H1 (cell line): ENCODE data around the gene AIPL1. TPM values are rescaled to one million over a fixed set of nuclear protein-coding genes. Genes with fewer than 3 reads are reported as not detected.
A peak's percentile ranks its signal among the peaks of the same experiment; 100 is the strongest.

ENCODE experiments used
- CTCF ChIA-PET: fragments of 300-600 bp; sonication (Branson Sonifier 250); formaldehyde crosslinking; loops from one replicate; lab custom pipeline; 2021; ENCODE audit not compliant: partially characterized antibody; lab: Charles Lee
- POLR2A ChIA-PET: fragments of 300-600 bp; sonication (Branson Sonifier 250); formaldehyde crosslinking; loops from one replicate; lab custom pipeline; 2021; ENCODE audit warnings: inconsistent platforms; ENCODE audit not compliant: partially characterized antibody; lab: Charles Lee
- DNase-seq, 2 experiments: peaks; one replicate each; pipeline versions ENCODE4 v3.0.0 to v3.0.0-alpha.2; 2010 to 2022; ENCODE audit warnings: low spot score in 2 of 2, low read depth in 1 of 2, mixed read lengths in 1 of 2
- FAIRE-seq: peaks from 2 replicates; lab custom pipeline; 2011; peaks lifted over from hg19 to GRCh38; lab: Jason Lieb, UNC
- H2AFZ ChIP-seq: 2 replicates; pipeline ENCODE4 v1.8.1; 2012; ENCODE audit warnings: low read length, inconsistent platforms
- H2AK5ac ChIP-seq: 2 replicates; pipeline ENCODE4 v1.6.1; 2013; ENCODE audit warnings: low read depth, low read length
- H2BK120ac ChIP-seq: replicated peaks from 2 replicates; pipeline ENCODE3; 2013; ENCODE audit warnings: low read depth, low read length, inconsistent platforms
- H2BK12ac ChIP-seq: 2 replicates; pipeline ENCODE4 v1.6.1; 2013; ENCODE audit warnings: low read depth, low read length
- H2BK15ac ChIP-seq: 2 replicates; pipeline ENCODE4 v1.6.1; 2013; ENCODE audit warnings: low read length
- H2BK20ac ChIP-seq: 2 replicates; pipeline ENCODE4 v1.6.1; 2013; ENCODE audit warnings: low read length
- H2BK5ac ChIP-seq: 2 replicates; pipeline ENCODE4 v1.6.1; 2013; ENCODE audit warnings: low read depth, low read length
- H3K14ac ChIP-seq: 2 replicates; pipeline ENCODE4 v1.6.1; 2013; ENCODE audit warnings: inconsistent platforms; ENCODE audit not compliant: insufficient read length
- H3K18ac ChIP-seq: 2 replicates; pipeline ENCODE4 v1.6.1; 2013; ENCODE audit warnings: low read length; ENCODE audit errors: extremely low read depth
- H3K23ac ChIP-seq: 2 replicates; pipeline ENCODE4 v1.6.1; 2013; ENCODE audit warnings: inconsistent platforms; ENCODE audit not compliant: insufficient read length
- H3K23me2 ChIP-seq: 2 replicates; pipeline ENCODE4 v1.6.1; 2013; ENCODE audit warnings: low read depth, low read length
- H3K27ac ChIP-seq: 2 replicates; pipeline ENCODE4 v1.6.1; 2011; ENCODE audit warnings: low read depth, low read length, inconsistent platforms
- H3K27me3 ChIP-seq, 4 experiments: replicated peaks in 1 of 4; 1 replicate in 1 of 4; 2 replicates in 3 of 4; pipeline versions ENCODE4 v1.6.1 to v1.8.1; 2011 to 2013; ENCODE audit warnings: low read length in 3 of 4, mild to moderate bottlenecking in 3 of 4, inconsistent platforms in 2 of 4, mixed read lengths in 2 of 4, moderate library complexity in 1 of 4; ENCODE audit not compliant: control insufficient read depth in 3 of 4, insufficient read depth in 3 of 4; ENCODE audit errors: extremely low read depth in 1 of 4
- H3K36me3 ChIP-seq, 4 experiments: 2 replicates each; pipeline versions ENCODE4 v1.6.1 to v1.8.1; 2011 to 2013; ENCODE audit warnings: mild to moderate bottlenecking in 4 of 4, low read length in 3 of 4, moderate library complexity in 2 of 4, control low read depth in 1 of 4, inconsistent platforms in 1 of 4; ENCODE audit not compliant: insufficient read depth in 4 of 4, control insufficient read depth in 2 of 4
- H3K4ac ChIP-seq: replicated peaks from 2 replicates; pipeline ENCODE3; 2013; ENCODE audit warnings: low read length, low read depth, mixed read lengths, inconsistent platforms; ENCODE audit not compliant: insufficient read length
- H3K4me1 ChIP-seq, 4 experiments: replicated peaks in 1 of 4; 1 replicate in 1 of 4; 2 replicates in 3 of 4; pipeline versions ENCODE4 v1.6.1 to v1.8.1; 2011 to 2013; ENCODE audit warnings: low read length in 3 of 4, inconsistent platforms in 2 of 4, mixed read lengths in 1 of 4; ENCODE audit not compliant: insufficient read depth in 4 of 4, control insufficient read depth in 3 of 4
- H3K4me2 ChIP-seq, 2 experiments: 2 replicates each; pipeline versions ENCODE4 v1.6.1 to v1.8.1; 2011 to 2013; ENCODE audit warnings: low read depth in 2 of 2, low read length in 2 of 2, control low read depth in 1 of 2, inconsistent platforms in 1 of 2, mild to moderate bottlenecking in 1 of 2; ENCODE audit not compliant: insufficient read depth in 1 of 2
- H3K4me3 ChIP-seq, 4 experiments: fragments of 200-600, 300-600 bp in 1 of 4; sonication (generic), shearing (Covaris generic), sonication (Bioruptor Twin) in 1 of 4; 2 replicates each; pipeline versions ENCODE4 v1.5.1 to v1.8.1; 2011 to 2016; ENCODE audit warnings: low read length in 4 of 4, low read depth in 3 of 4, control low read depth in 2 of 4, inconsistent platforms in 2 of 4, mild to moderate bottlenecking in 2 of 4, mixed read lengths in 1 of 4, moderate library complexity in 1 of 4; ENCODE audit not compliant: insufficient read depth in 2 of 4; ENCODE audit errors: extremely low read depth in 1 of 4
- H3K56ac ChIP-seq: replicated peaks from 2 replicates; pipeline ENCODE3; 2013; ENCODE audit warnings: low read depth, mild to moderate bottlenecking, mixed read lengths, low read length, inconsistent platforms; ENCODE audit not compliant: insufficient read length
- H3K79me1 ChIP-seq: 2 replicates; pipeline ENCODE4 v1.6.1; 2013; ENCODE audit warnings: low read depth, low read length, control low read depth
- H3K79me2 ChIP-seq, 2 experiments: 2 replicates each; pipeline versions ENCODE4 v1.6.1 to v1.8.1; 2012 to 2013; ENCODE audit warnings: low read length in 2 of 2, mild to moderate bottlenecking in 2 of 2, inconsistent platforms in 1 of 2; ENCODE audit not compliant: insufficient read depth in 2 of 2, control insufficient read depth in 1 of 2
- H3K9ac ChIP-seq, 4 experiments: replicated peaks in 1 of 4; 1 replicate in 1 of 4; 2 replicates in 3 of 4; pipeline versions ENCODE4 v1.6.1 to v1.8.1; 2011 to 2013; ENCODE audit warnings: low read depth in 3 of 4, low read length in 3 of 4, control low read depth in 2 of 4, mild to moderate bottlenecking in 2 of 4, moderate library complexity in 2 of 4, inconsistent platforms in 1 of 4; ENCODE audit errors: extremely low read depth in 1 of 4
- H3K9me3 ChIP-seq, 2 experiments: 2 replicates each; pipeline versions ENCODE4 v1.6.1 to v1.8.1; 2012 to 2013; ENCODE audit warnings: mild to moderate bottlenecking in 2 of 2, moderate library complexity in 2 of 2, control low read depth in 1 of 2, inconsistent platforms in 1 of 2, low read depth in 1 of 2, low read length in 1 of 2, mixed read lengths in 1 of 2; ENCODE audit not compliant: insufficient read depth in 2 of 2
- H4K20me1 ChIP-seq, 2 experiments: replicated peaks in 1 of 2; 2 replicates each; pipeline versions ENCODE3 to v1.8.1; 2011 to 2013; ENCODE audit warnings: inconsistent platforms in 2 of 2, low read length in 2 of 2, mild to moderate bottlenecking in 1 of 2; ENCODE audit not compliant: insufficient read depth in 2 of 2, control insufficient read depth in 1 of 2
- H4K5ac ChIP-seq: 2 replicates; pipeline ENCODE4 v1.6.1; 2013; ENCODE audit warnings: low read length, low read depth, mixed read lengths, inconsistent platforms; ENCODE audit not compliant: insufficient read length
- H4K8ac ChIP-seq: 2 replicates; pipeline ENCODE4 v1.8.0; 2013; ENCODE audit warnings: mild to moderate bottlenecking, moderate library complexity, low read length, inconsistent platforms; ENCODE audit not compliant: insufficient read depth; ENCODE audit errors: extremely low read depth
- H4K91ac ChIP-seq: replicated peaks from 2 replicates; pipeline ENCODE3; 2013; ENCODE audit warnings: low read length, mixed read lengths, inconsistent platforms; ENCODE audit not compliant: insufficient read length
- ASH2L ChIP-seq: fragments of 200-600, 300-600 bp; sonication (generic); IDR thresholded peaks from one replicate; pipeline ENCODE4 v1.7.1; 2017; ENCODE audit warnings: low read length
- CBX8 ChIP-seq: fragments of 300-800, 300-1000 bp; sonication (generic); IDR thresholded peaks from 2 replicates; pipeline ENCODE4 v1.7.1; 2016; ENCODE audit warnings: low read depth, low read length, borderline replicate concordance
- CEBPB ChIP-seq: IDR thresholded peaks from 2 replicates; pipeline ENCODE4 v1.6.1; 2012; ENCODE audit warnings: low read depth, low read length
- CTBP2 ChIP-seq: IDR thresholded peaks from 2 replicates; pipeline ENCODE4 v1.7.0; 2011; ENCODE audit warnings: borderline replicate concordance, mild to moderate bottlenecking, moderate library complexity, mixed read lengths, low read length; ENCODE audit not compliant: insufficient read depth, insufficient read length
- EZH2 ChIP-seq: fragments of 200-600 bp; sonication (generic); IDR thresholded peaks from 2 replicates; pipeline ENCODE4 v1.7.1; 2012; ENCODE audit warnings: low read depth, mild to moderate bottlenecking, moderate library complexity, low read length, inconsistent platforms; ENCODE audit not compliant: severe bottlenecking
- GABPA ChIP-seq: IDR thresholded peaks from 2 replicates; pipeline ENCODE4 v1.6.1; 2011; ENCODE audit warnings: mild to moderate bottlenecking, low read length, moderate library complexity, borderline replicate concordance; ENCODE audit not compliant: insufficient read depth
- SIX5 ChIP-seq: IDR thresholded peaks from 2 replicates; pipeline ENCODE4 v1.6.1; 2011; ENCODE audit warnings: mild to moderate bottlenecking, low read depth, low read length
- WGBS, 2 experiments: shearing (Covaris generic) in 1 of 2; methylation state at CpG; one replicate each; pipeline versions ENCODE4 v1.1.6 to v1.1.7; 2013 to 2015; ENCODE audit warnings: low lambda C conversion rate in 2 of 2, mixed read lengths in 2 of 2, inconsistent platforms in 1 of 2, low coverage in 1 of 2, missing lambda C conversion rate in 1 of 2; ENCODE audit not compliant: insufficient replicate concordance in 2 of 2, insufficient coverage in 1 of 2, insufficient read length in 1 of 2; ENCODE audit errors: extremely low coverage in 1 of 2, missing lambda C conversion rate in 1 of 2; 5-methylcytosine and 5-hydroxymethylcytosine counted together
- polyA plus RNA-seq, 7 experiments: library from polyadenylated mRNA; depleted of rRNA in 3 of 7; stranded (reverse) in 5 of 7; unstranded in 2 of 7; fragments of >200 nt in 5 of 7; fragments of 200-250 nt in 2 of 7; gene quantifications; 1 replicate in 5 of 7; 2 replicates in 1 of 7; 4 replicates in 1 of 7; pipeline versions ENCODE4 v1.2.1 to v1.2.3, GENCODE V29; 2011 to 2013; ENCODE audit warnings: missing spikeins in 2 of 7, mixed read lengths in 2 of 7
- total RNA-seq: library from RNA; stranded (reverse); fragmentation: NEBNext Ultra II Directional; extraction: Animal tissue kit (Norgen Biotek cat#: 25700); gene quantifications from 2 replicates; pipeline ENCODE4 v1.2.1, GENCODE V29; 2021

Gene AIPL1
- total and polyA plus RNA-seq, 2 of the 8 experiments (the other 6 are each of a cell fraction or from before 2014, with no cell fraction given) = 0.56 to 0.71 TPM

GRCh38 chr17:6443692-6444570 is 9.0 kb upstream of the AIPL1 start, which contains the start of gene PIMREG:
Gene PIMREG, plus strand, starts transcription at chr17:6444455. Its CDS starts 656 bp downstream, at chr17:6445111.
- peak within 1 kb of the TSS; percentile 94 for H4K91ac ChIP-seq
- H3K27me3 ChIP-seq = no peaks in the 10 kb centered on the region
- H4K20me1 ChIP-seq = peaks cover 0 to 7% of the 10 kb centered on the region in 2 experiments
- H3K4ac ChIP-seq = peak within 1 kb of the TSS; percentile 97
- DNase-seq (peak; percentile 86 to 97), FAIRE-seq (peak; percentile 52)
- peak within 1 kb of the TSS; percentile 91 for H3K56ac ChIP-seq
- peaks cover 8% of the 10 kb centered on the region for H3K79me1 ChIP-seq
- peaks cover 8% of the 10 kb centered on the region; the same call in 1 of the 2 replicates for H3K23me2 ChIP-seq
- H2AFZ ChIP-seq = 0 out of 2 replicates have a peak within 1 kb of the TSS, but pooled peaks have one; percentile 38
- 4% methylated on average over 26 of the region's 62 CpGs; no CpG with 5 or more reads in 1 of the 2 experiments for WGBS, 2 experiments
- H3K23ac ChIP-seq = no peak within 1 kb of the TSS
- peak within 1 kb of the TSS; percentile 83 to 89 (median 87) for H3K4me3 ChIP-seq
- ChIA-PET POLR2A (interaction anchor here (0.6 to 6.0 kb wide), 11 partner anchors 8 to 196 kb away, joined by 3 to 58 read pairs (median 4); partner anchors contain the start of gene AIPL1), CTCF (interaction anchor here (0.6 kb wide), 2 partner anchors 39 to 45 kb away, joined by 3 to 6 read pairs; no protein-coding TSS in a partner anchor)
- H2AK5ac ChIP-seq = peak within 1 kb of the TSS; percentile 77; the same call in 1 of the 2 replicates
- peak within 1 kb of the TSS; percentile 66 to 86 (median 83) for H3K9ac ChIP-seq
- H3K4me1 ChIP-seq = peaks cover 6 to 20% (median 10%) of the 10 kb centered on the region in 4 experiments
- peak within 1 kb of the TSS; percentile 82 for H2BK120ac ChIP-seq
- H4K5ac ChIP-seq = peak within 1 kb of the TSS; percentile 92
- H2BK15ac ChIP-seq = 0 out of 2 replicates have a peak within 1 kb of the TSS, but pooled peaks have one; percentile 88
- peak within 1 kb of the TSS; percentile 85 to 93 for H3K4me2 ChIP-seq
- H3K9me3 ChIP-seq = no peaks in the 10 kb centered on the region
- no peak within 1 kb of the TSS for H2BK12ac ChIP-seq
- no peak within 1 kb of the TSS for H3K14ac ChIP-seq
- peak within 1 kb of the TSS; percentile 90 for H4K8ac ChIP-seq
- peak within 1 kb of the TSS; percentile 95 for H3K27ac ChIP-seq
- H3K79me2 ChIP-seq = peaks cover 3 to 21% of the 10 kb centered on the region in 2 experiments; a peak in 3 of 4 replicates
- peaks cover 13 to 35% (median 29%) of the 10 kb centered on the region in 4 experiments for H3K36me3 ChIP-seq
- H3K18ac ChIP-seq = peak within 1 kb of the TSS; percentile 92
- H2BK20ac ChIP-seq = 0 out of 2 replicates have a peak within 1 kb of the TSS, but pooled peaks have one; percentile 72
- peak within 1 kb of the TSS; percentile 88 for H2BK5ac ChIP-seq
- TF ChIP-seq GABPA (no peak), ASH2L (peak; percentile 90), CBX8 (no peak), CTBP2 (no peak), EZH2 (no peak), CEBPB (no peak), SIX5 (no peak)
